Type B pancreatic cell (in vitro differentiated cells): ENCODE measurements around the gene RNU4-1. TPM values are rescaled to one million over a fixed set of nuclear protein-coding genes. Genes with fewer than 3 reads are reported as not detected.

Experiments
- DNase-seq: peaks from one replicate; pipeline ENCODE4 v3.0.0; 2021; ENCODE audit warnings: mixed read lengths; ENCODE audit not compliant: unreplicated experiment; ENCODE audit errors: extremely low spot score
- H3K27ac Mint-ChIP-seq: 2 replicates; pipeline ENCODE4 v1.8.0; 2021; ENCODE audit warnings: mild to moderate bottlenecking, mixed read lengths
- H3K27me3 Mint-ChIP-seq: 2 replicates; pipeline ENCODE4 v1.8.0; 2021; ENCODE audit warnings: mixed read lengths
- H3K36me3 Mint-ChIP-seq: 2 replicates; pipeline ENCODE4 v1.8.0; 2021; ENCODE audit warnings: mixed read lengths
- H3K4me1 Mint-ChIP-seq: one replicate; pipeline ENCODE4 v1.8.0; 2021; ENCODE audit warnings: mixed read lengths; ENCODE audit not compliant: unreplicated experiment
- H3K4me3 Mint-ChIP-seq: 2 replicates; pipeline ENCODE4 v1.8.0; 2021; ENCODE audit warnings: mild to moderate bottlenecking, mixed read lengths
- H3K9me3 Mint-ChIP-seq: 2 replicates; pipeline ENCODE4 v1.8.0; 2021; ENCODE audit warnings: mixed read lengths
- CTCF ChIP-seq: fragments of 200-600 bp; sonication (generic); conservative IDR thresholded peaks from 2 replicates; pipeline ENCODE4 v1.5.0; 2021; ENCODE audit warnings: antibody characterized with exemption, mild to moderate bottlenecking
- total RNA-seq: library from RNA; stranded (reverse); gene quantifications from 2 replicates; pipeline ENCODE4 v1.2.1, GENCODE V29; 2021; ENCODE audit warnings: low replicate concordance

RNU4-1 gene
- total RNA-seq, 1 donor from 2014 or later = 4,376 TPM

- DNase-seq = no peak
- H3K9me3 Mint-ChIP-seq = no peaks in the 10 kb centered on the region
- H3K4me1 Mint-ChIP-seq = peaks cover 13% of the 10 kb centered on the region
- no peaks in the 10 kb centered on the region for H3K27me3 Mint-ChIP-seq
- no peaks in the 10 kb centered on the region for H3K36me3 Mint-ChIP-seq
- no peak overlapping the region for H3K4me3 Mint-ChIP-seq
- peak; percentile 55 for TF ChIP-seq CTCF
- no peak overlapping the region for H3K27ac Mint-ChIP-seq
These were observed 21.2 kb upstream of the RNU4-1 start for GRCh38 chr12:120314220-120314619.

GRCh38 chr12:120301962-120302815 is 9.2 kb upstream of the RNU4-1 start, which contains the start of gene SIRT4:
TSS of gene SIRT4 (plus strand) at chr12:120302321. CDS start at chr12:120303562, 1,241 bp downstream.
- H3K36me3 Mint-ChIP-seq = no peaks in the 10 kb centered on the region
- H3K27ac Mint-ChIP-seq = peak within 1 kb of the TSS; percentile 89
- peak; percentile 94 for TF ChIP-seq CTCF
- H3K27me3 Mint-ChIP-seq = no peaks in the 10 kb centered on the region
- H3K4me3 Mint-ChIP-seq = peak within 1 kb of the TSS; percentile 94
- peak; percentile 82 for DNase-seq
- H3K4me1 Mint-ChIP-seq = peaks cover 5% of the 10 kb centered on the region
- H3K9me3 Mint-ChIP-seq = no peaks in the 10 kb centered on the region

- peaks cover 5% of the 10 kb centered on the region for H3K4me1 Mint-ChIP-seq
- H3K9me3 Mint-ChIP-seq = no peaks in the 10 kb centered on the region
- H3K27ac Mint-ChIP-seq = no peak overlapping the region
- DNase-seq = no peak
- H3K36me3 Mint-ChIP-seq = no peaks in the 10 kb centered on the region
- H3K4me3 Mint-ChIP-seq = no peak overlapping the region
- no peak for TF ChIP-seq CTCF
- H3K27me3 Mint-ChIP-seq = no peaks in the 10 kb centered on the region
These were observed 701 bp downstream of the RNU4-1 start for GRCh38 chr12:120292411-120292660.

GRCh38 chr12:120290609-120291305 is 2.3 kb downstream of the RNU4-1 start:
- DNase-seq = no peak
- H3K27ac Mint-ChIP-seq = no peak overlapping the region
- H3K36me3 Mint-ChIP-seq = no peaks in the 10 kb centered on the region
- no peaks in the 10 kb centered on the region for H3K9me3 Mint-ChIP-seq
- no peak for TF ChIP-seq CTCF
- peaks cover 10% of the 10 kb centered on the region for H3K4me1 Mint-ChIP-seq
- H3K27me3 Mint-ChIP-seq = peaks cover 2% of the 10 kb centered on the region
- H3K4me3 Mint-ChIP-seq = no peak overlapping the region

GRCh38 chr12:120287491-120287890 is 5.5 kb downstream of the RNU4-1 start:
- no peak for DNase-seq
- Mint-ChIP-seq H3K27ac (no peak overlapping the region), H3K9me3 (no peaks in the 10 kb centered on the region), H3K27me3 (peaks cover 2% of the 10 kb centered on the region), H3K36me3 (no peaks in the 10 kb centered on the region), H3K4me3 (no peak overlapping the region), H3K4me1 (peaks cover 10% of the 10 kb centered on the region)
- TF ChIP-seq CTCF = no peak
